Activated T-cell treated with anti-CD3 and anti-CD28 coated beads for 24 hours (primary cell): ENCODE data around the gene HES5.
"Not testable (repeated sequence)": the region's sequence is repeated elsewhere in the genome, so short reads cannot be mapped to it uniquely, and the experiment has no call there.

Source experiments
- DNase-seq: peaks from one replicate; pipeline ENCODE4 v3.0.0-alpha.2; 2020; ENCODE audit warnings: low read depth

The HES5 gene, protein sequence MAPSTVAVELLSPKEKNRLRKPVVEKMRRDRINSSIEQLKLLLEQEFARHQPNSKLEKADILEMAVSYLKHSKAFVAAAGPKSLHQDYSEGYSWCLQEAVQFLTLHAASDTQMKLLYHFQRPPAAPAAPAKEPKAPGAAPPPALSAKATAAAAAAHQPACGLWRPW

DNA sequence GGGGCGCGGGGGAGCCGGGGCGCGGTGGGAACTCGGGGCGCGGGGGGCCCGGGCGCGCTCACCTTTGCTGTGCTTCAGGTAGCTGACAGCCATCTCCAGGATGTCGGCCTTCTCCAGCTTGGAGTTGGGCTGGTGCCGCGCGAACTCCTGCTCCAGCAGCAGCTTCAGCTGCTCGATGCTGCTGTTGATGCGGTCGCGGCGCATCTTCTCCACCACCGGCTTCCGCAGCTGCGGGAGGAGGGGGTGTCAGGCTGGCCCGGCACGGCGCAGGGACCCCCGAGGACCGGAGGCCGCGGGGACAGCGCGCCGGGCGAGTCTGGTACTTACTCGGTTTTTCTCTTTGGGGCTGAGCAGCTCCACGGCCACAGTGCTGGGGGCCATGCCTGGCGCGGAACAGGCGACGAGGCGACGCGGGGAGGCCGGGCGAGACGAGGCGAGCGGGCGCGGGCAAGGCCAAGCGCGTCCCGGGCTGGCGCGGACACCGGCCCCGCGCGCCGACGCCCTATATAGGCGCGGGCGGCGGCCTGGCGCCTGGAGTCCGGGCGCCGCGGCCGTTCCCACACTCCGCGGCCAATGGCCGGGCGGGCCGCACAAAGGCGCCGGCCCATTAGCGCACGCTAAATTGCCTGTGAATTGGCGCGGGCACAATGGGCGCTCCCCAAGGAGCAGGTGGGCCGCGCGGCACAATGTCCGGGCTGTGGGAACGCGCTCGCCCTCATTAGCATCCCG lies at the start of gene HES5:
Gene HES5, minus strand, starts transcription at position 480 of the 729 bp plus-strand sequence. Its CDS starts 99 bp downstream, at position 381.
- DNase-seq = no peak

DNA sequence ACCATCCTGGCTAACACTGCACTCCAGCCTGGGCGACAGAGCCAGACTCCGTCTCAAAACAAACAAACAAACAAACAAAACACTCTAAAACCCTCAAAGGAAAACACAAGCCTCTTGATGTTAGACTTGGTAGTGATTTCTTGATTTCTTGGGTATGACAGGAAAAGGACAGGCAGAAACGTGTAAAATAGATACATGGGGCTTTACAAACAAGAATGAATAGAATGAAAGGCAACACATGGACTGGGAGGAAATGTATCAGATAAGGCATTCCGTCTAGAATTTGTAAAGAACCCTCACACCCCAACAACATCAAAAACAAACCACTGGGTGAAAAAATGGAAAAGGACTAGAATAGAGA lies 48.7 kb upstream of the HES5 start:
- DNase-seq = no peak

DNA sequence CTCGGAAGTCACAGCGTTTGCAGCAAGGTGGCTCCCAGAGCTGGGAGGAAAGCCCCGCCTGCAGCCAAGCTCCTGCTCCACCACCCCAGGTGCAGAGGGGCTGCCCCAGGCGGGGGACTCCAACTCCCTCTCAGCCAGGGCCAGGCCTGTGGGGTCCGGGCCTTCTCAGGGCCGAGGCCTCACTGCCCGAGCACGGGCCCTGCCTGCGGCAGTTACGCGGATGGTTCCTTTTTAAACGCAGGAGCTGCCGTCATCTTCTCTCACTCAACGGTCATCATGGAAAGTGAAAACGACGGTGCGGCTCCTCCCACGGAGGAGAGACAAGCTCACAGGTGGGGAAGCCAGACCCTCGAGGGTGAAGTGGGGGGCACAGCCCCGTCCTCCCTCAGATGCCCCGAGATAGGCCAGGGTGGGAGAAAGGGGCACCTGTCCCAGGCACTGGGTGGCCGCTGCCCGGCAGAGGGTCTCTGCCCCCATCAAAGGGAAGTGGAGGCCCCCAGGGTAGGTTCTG lies 47.6 kb upstream of the HES5 start:
- DNase-seq = not testable (repeated sequence)

DNA sequence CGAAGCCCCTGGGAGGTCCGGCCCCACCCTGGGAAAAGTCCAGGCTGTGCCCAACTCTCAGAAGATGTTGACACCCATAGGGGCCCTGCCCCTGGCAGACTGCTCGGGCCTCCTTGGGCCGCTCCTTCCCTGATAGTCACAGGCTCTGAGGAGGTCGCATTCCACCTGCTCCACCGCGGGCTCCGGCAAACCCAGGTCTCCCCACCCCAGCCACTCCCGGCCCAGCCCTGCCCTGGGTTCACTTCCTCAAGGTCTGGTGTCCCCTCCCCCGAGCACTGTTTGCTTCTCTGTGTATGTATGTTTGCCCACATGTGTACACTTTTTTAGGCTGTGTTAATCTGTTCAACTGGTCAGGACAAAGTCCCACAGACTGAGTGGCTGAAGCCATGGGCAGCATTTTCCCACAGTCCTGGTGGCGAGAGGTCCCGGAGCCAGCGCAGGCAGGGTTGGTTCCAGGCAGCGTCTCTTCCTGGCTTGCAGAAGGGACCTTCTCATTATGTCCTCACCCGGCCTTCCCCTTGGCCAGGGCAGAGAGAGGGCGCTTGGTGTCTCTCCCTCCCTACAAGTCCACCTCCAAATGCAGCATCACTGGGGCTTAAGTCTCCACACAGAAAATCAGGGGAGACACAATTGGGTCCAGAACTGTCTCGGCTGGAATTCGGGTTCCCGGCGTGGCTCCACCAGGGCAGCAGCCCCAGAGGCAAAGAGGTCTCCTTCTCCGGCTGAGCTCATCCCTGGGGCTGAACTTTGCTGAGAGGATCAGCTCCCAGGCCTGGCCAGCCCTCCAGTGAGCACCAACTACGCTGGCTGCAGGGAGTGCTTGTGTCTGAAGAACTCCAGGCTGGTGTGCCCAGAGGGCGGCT lies 46.0 kb upstream of the HES5 start:
- DNase-seq = no peak

DNA sequence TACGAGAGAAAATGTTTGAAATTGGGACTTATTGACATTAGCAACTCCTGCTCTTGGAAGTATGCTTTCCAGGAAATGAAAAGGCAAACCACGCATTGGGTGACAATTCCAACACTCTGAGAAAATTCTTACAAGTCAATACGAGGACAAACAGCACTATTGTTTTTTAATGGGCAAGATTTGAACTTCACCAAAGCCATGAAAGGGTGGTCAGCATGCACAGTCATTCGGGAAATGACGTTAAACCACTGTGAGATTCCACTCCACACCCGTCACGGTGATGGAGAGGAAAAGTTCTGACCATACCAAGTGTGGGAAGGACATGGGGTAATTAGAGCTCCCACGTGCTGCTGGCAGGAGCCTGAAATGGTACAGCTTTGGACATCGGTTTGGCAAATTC lies 44.3 kb upstream of the HES5 start:
- DNase-seq = no peak

DNA sequence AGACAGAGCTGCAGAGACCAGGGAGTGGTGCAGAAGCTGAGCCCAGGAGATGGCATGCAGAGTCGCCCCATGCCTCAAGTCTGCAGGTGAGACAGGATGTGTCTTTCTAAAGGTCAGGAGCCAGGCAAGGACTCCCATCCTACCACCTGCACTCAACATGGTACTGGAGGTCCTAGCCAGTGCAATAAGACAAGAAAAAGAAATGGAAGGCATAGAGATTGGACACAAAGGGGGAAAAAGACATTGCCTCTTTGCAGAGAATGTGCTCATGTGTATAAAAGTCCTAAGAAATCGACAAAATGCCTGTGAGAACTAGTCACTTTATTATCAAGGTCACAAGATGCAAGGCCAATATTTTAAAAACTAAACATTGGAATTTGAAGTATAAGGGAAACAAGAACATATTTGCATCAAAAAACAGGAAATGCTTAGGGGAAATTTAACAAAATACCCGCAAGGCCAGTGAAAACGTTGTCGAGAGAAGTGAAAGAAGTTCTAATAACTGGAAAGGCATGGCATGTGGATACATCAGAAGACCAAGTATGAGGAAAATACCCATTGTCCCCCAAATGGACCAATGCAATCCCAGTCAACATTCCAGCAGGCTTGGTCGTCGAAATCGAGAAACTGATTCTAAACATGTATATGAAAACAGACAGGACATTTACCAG lies 43.3 kb upstream of the HES5 start:
- DNase-seq = no peak

DNA sequence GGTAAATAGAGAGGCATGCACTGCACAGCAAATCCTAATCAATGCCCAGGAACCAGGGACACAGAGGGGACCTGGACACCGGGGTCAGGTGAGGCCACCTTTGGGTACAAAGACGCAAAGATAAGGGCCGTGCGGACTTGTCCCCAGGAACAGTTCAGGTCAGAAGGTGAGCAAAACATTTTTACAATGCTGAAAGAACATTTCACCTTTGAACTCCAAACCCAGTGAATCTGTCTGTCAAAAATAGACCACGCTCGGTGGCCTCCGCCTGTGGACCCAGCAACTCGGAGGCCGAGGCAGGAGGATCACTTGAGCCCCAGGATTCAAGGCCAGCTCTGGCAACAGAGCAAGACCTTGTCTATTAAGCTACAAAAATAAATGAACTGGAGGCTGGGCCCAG lies 41.3 kb upstream of the HES5 start:
- no peak for DNase-seq

DNA sequence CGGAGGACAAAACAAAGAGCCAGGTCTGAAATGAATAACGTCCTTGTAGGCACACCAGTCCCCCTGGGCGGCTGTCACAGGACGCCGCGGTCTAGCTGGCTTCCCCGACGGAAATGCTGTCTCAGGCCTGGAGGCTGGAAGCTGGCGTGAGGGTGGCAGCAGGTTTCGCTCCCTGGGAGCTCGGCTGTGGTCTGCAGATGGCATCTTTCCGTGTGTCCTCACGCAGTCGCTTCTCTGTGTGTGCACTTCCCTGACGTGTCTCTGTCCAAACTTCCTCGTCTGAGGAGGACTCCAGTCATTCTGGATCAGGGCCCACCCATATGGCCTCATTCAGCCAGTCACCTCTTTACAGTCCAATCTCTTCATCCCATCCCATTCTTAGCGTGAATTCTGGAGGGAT lies 40.3 kb upstream of the HES5 start:
- DNase-seq = no peak

DNA sequence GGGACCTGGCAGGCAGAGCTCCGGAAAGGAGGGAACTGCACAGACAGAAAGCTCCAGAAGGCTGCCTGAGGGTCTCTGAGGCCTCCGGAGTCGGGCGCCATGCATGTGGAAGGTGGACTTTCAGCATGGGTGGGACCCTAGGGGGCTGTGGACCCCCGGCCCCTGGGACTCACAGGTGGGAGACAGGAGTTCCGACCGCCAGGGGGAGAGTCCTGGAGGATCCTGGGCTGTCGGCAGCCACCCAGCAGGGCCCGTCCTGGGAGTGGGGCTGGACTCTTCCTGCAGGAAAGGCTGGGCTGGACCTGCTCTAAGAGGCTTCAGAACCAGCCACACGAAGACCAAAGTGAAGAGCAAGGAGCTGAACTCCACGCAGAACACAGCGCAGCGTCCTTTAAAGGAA lies 39.6 kb upstream of the HES5 start:
- DNase-seq = not testable (repeated sequence)

DNA sequence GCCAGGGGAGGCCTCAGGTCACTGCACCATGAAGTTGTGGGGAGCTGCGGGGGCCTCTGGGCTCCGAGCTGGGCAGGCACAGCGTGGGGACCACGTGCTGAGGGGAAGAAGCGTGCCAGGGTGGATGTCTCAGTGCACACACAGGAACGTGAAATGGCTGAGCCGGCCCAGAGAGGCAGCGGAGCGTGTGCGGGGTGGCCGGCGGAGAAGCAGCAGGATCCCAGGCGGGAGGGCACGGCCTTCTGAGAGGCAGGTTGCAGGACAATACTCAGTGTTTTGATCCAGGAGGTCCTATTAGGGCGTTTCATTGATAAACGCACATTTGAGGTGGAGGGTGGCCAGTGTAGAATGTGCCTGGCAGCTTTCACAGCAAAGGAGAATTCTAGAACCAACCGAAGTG lies 39.0 kb upstream of the HES5 start:
- DNase-seq = no peak

DNA sequence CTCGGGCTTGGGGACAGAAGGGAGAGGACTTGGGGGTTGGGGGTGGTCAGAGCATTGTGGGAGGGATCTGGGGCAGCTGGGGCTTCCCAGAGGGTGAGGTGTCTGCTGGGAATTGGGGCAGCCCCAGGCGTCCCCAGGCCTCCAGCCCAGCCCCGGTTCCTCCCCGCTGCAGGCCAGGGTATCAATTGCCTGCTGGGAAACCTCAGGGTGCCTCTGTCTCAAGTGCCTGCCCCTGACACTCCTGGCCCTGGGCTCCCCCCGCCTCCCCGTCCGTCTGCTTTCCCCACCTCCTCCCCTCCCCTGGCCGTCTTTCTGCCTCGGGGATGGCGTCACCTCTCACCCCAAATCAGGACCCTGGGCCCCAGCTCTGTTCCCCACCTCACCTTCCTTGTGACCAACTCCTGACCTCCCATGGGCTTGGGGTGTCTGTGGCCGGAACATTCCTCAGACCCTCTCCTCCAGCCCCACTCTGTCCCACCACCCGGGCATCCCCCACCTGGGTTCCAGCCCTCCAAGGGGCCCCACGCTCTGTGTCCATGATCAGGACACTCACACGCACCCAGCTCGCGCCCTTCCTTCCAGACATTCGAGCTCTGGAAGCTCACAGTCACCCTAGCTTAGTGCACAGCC lies 38.2 kb upstream of the HES5 start:
- not testable (repeated sequence) for DNase-seq

DNA sequence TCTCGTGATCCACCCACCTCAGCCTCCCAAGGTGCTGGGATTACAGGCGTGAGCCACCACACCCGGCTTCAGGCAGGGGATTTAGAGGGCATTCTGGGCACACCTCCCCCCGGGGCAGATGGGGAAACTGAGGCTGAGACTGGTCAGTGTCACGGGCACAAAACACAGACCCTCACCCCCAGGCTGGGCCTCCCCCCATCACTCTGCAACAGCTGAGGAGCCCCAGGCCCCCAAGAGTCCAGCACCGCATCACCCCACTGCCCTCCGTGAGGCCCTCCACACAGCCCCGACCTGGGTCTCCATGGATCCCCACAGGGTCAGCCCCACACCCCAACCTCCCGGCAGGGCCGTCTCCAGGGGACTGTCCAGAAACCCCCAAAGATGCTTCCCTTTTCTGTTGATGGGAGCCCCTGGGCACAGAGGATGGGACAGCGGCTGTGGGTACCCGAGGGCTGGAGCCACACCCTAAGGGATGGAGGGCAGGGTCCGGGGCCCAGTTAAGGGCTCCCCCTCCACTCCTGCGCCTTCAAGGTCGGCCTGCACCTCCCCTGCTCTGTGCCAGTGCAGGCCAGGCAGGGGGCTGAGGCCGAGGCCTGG lies 37.1 kb upstream of the HES5 start:
- no peak for DNase-seq

DNA sequence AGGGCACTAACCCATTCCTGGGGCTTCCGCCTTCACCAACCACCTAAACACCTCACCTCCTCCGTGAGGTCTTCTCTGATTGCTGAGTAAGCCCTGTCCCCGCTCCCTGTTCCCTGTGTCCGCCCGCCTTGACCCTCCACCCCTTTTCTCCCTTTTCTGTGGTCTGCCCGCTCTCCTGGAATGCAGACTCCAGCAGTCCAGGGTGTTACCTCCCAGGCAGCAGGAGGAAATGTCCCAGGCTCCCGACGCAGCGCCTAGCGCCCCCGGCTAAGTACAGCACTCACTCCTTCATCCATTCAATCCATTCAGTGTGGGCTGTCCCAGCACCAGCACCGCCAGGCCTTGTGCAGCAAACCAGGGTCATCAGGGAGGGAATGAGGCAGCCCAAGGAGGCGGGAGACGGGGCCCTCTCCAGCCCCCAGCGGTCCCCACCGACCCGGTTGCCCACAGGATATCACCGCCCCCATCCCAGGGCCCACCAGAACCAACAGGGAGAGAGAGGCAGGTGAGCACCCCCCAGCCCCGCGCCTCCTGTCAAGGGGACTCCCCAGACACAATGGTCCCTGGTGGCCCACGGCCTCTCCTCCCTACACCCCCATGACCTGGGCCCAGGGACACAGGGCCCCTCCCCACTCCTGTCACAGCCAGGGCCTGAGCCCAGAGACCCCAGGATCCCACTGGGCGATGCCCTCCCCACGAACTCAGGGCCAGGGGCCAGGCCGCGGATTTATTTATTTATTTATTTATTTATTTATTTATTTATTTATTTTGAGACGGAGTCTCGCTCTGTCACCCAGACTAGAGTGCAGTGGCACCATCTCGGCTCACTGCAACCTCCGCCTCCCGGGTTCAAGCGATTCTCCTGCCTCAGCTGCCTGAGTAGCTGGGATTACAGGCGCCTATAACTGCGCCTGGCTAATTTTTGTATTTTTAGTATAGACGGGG lies 36.3 kb upstream of the HES5 start:
- DNase-seq = no peak

DNA sequence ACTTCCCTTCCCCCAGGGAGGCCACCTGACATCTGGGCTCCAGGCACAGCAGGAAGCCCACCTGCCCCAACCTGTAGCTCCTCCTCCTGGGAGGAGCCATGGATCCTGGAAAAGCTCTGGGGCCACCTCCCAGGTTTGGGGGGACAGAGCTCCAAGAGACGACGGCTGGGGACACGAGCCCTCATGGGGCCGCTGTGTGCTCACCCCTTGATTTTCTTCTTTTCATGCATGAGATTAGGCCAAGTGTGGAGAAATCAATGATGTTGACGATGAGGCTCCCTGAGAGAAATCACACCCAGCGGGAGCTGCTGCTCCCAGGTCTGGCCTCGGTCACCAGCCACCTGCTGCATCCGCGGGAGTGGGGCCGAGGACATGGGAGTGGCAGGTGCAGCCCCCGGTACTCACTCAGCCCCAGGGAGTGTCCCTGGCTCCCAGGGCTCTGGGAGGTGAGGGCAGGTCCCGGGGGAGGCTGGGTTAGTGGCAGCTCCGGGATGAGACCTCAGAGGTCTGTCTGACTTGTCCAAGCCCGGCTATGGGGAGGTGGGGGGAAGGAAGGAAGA lies 34.8 kb upstream of the HES5 start:
- DNase-seq = no peak

DNA sequence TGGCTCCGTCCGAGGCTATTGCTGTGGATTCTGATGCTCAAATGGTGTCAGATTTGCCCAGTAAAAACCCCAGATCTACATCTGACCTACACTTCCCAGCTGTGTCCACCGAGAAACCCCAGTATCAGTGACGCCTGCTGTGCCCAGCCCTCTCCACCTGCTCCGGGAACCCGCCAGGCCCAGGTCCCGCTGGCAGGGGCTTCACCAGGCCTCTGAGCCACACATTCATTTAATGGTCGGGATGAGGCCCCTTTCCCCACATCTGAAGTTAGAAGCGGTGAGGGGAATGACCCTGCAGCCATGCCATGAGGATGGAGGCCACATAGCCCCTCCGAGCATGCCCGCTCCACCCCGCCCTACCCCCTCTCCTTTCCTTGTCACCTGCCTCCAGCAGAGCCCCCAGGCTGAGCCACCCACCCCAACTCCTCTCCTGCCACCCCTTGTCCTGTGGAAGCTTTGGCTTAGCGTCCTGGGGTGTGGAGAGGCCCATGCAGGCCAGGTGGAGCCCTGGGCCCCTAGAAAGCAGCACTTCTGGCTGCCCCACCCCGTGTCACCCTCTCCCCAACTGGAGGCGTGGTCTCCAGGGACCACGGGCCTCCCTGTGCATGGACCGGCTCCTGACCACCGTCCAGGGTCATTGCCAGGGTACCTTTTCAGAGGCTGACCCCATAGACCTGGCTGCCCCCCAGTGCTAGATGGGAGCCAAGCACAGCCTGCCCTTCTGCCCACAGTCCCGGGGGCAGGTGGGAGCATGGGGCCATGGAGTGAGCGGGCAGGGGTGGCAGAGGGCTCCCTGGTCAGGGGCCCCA lies 34.1 kb upstream of the HES5 start:
- DNase-seq = no peak

DNA sequence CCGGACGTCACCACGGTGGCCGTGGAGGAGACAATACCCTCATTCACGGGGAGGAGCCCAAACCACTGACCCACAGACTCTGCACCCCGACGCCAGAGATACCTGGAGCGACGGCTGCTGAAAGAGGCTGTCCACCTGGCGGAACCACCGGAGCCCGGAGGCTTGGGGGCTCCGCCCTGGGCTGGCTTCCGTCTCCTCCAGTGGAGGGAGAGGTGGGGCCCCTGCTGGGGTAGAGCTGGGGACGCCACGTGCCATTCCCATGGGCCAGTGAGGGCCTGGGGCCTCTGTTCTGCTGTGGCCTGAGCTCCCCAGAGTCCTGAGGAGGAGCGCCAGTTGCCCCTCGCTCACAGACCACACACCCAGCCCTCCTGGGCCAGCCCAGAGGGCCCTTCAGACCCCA lies 33.1 kb upstream of the HES5 start:
- DNase-seq = no peak

DNA sequence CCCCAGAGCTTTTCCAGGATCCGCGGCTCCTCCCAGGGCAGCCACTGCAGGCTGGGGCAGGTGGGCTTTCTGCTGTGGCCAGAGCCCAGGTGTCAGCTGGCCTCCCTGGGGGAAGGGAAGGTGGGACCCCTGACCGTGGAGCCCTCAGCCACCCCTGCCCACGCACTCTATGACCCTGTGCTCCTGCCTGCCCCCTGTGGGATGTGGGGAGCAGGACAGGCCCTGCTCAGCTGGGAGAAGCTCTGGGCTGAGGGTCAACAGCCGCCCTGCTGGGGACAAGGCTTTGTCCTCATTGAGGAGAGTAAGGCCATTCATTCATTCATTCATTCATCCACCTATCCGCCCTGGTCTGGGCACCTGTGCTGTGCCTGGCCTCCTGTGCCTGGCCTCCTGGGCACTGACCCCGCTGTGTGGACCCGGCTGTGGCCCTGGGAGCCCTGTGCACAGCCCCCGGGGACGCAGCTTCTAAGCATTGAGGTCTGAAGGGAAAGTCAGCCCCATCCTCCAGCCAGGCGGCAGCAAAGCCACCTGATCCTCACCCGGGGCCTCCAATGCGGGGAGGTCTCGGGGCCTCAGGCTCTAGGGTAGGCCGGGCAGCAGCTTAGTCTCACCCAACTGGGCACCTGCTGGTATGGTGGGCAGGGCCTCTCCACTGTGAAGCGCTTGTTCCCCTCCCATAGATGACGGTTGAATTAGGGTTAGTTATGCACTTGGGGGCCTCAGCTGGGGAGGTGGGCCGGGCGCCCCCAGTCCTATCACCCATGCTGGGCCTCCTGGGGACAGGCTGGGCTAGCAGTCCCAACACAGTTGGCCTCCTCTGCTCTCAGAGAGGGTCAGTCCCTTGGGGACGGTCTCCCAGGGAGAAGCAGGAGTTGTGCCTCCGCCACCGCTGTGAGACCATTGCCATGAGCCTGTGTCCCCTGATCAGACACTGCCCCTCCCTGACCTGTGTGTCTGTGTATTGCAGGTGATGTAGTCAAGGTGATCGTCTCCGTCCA lies 32.1 kb upstream of the HES5 start:
- DNase-seq = no peak

DNA sequence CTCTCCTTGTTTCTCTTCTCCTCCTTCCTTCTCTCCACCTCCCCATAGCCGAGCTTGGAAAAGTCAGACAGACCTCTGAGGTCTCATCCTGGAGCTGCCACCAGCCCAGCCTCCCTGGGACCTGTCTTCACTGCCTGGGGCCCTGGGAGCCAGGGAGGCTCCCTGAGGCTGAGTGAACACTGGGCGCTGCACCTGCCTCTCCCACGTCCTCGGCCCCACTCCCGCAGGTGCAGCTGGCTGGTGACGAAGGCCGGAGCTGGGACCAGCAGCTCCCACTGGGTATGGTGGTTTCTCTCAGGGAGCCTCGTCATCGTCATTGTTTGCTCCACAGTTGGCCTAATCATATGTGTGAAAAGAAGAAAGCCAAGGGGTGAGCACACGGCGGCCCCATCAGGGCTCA lies 31.4 kb upstream of the HES5 start:
- DNase-seq = no peak
